ENCODE measurements around the gene BPIFA2.

DNA sequence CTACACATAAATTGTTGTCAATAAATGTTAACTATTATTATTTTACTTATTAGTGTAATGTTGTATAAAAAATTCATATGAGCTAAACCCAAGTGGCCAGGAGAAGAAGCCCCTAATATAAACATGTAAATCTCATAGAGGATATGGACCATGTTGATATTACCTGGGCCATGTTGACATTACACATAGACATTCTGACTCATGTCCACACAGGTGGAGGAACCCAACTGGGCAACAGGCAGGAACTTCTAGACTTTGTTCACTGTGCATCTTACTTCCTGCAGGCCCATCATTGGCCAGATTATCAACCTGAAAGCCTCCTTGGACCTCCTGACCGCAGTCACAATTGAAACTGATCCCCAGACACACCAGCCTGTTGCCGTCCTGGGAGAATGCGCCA lies 7.2 kb downstream of the BPIFA2 start:
- TF ChIP-seq, protein P1, sequence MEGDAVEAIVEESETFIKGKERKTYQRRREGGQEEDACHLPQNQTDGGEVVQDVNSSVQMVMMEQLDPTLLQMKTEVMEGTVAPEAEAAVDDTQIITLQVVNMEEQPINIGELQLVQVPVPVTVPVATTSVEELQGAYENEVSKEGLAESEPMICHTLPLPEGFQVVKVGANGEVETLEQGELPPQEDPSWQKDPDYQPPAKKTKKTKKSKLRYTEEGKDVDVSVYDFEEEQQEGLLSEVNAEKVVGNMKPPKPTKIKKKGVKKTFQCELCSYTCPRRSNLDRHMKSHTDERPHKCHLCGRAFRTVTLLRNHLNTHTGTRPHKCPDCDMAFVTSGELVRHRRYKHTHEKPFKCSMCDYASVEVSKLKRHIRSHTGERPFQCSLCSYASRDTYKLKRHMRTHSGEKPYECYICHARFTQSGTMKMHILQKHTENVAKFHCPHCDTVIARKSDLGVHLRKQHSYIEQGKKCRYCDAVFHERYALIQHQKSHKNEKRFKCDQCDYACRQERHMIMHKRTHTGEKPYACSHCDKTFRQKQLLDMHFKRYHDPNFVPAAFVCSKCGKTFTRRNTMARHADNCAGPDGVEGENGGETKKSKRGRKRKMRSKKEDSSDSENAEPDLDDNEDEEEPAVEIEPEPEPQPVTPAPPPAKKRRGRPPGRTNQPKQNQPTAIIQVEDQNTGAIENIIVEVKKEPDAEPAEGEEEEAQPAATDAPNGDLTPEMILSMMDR (conservative IDR thresholded peaks at IDR 0.05; ENCODE audit: low read length), result no peak
- TF ChIP-seq EZH2phosphoT487 (IDR thresholded peaks at IDR 0.05; ENCODE audit: borderline replicate concordance), result no peak

All from Loucy (cell line).